Osteocyte (in vitro differentiated cells): ENCODE results near the gene TTLL8. TPM values are rescaled to one million over a fixed set of nuclear protein-coding genes. Genes with fewer than 3 reads are reported as not detected.

Experiments
- DNase-seq: peaks from one replicate; pipeline ENCODE4 v3.0.0; 2021; ENCODE audit warnings: mixed read lengths; ENCODE audit not compliant: unreplicated experiment; ENCODE audit errors: extremely low spot score
- H3K27ac Mint-ChIP-seq: one replicate; pipeline ENCODE4 v1.8.0; 2021; ENCODE audit warnings: mild to moderate bottlenecking, mixed read lengths; ENCODE audit not compliant: unreplicated experiment
- H3K27me3 Mint-ChIP-seq: one replicate; pipeline ENCODE4 v1.8.0; 2021; ENCODE audit warnings: mixed read lengths; ENCODE audit not compliant: unreplicated experiment
- H3K36me3 Mint-ChIP-seq: one replicate; pipeline ENCODE4 v1.8.0; 2021; ENCODE audit warnings: mixed read lengths; ENCODE audit not compliant: unreplicated experiment
- H3K4me1 Mint-ChIP-seq: one replicate; pipeline ENCODE4 v1.8.0; 2021; ENCODE audit warnings: mixed read lengths; ENCODE audit not compliant: unreplicated experiment
- H3K4me3 Mint-ChIP-seq: one replicate; pipeline ENCODE4 v1.8.0; 2021; ENCODE audit warnings: mild to moderate bottlenecking, moderate library complexity, mixed read lengths; ENCODE audit not compliant: unreplicated experiment
- H3K9me3 Mint-ChIP-seq: one replicate; pipeline ENCODE4 v1.8.0; 2021; ENCODE audit warnings: mixed read lengths; ENCODE audit not compliant: unreplicated experiment
- CTCF ChIP-seq: fragments of 200-600 bp; sonication (generic); IDR thresholded peaks from 2 replicates; pipeline ENCODE4 v1.5.0; 2021; ENCODE audit warnings: antibody characterized with exemption, mild to moderate bottlenecking, moderate library complexity
- total RNA-seq: library from RNA; stranded (reverse); gene quantifications from 2 replicates; pipeline ENCODE4 v1.2.1, GENCODE V29; 2021

Gene TTLL8
- total RNA-seq, 1 donor from 2014 or later, result not detected

- DNase-seq, result no peak
- peaks cover 4% of the 10 kb centered on the region for H3K9me3 Mint-ChIP-seq
Observed at GRCh38 chr22:50046481-50047245, 11.4 kb downstream of the TTLL8 start.

GRCh38 chr22:50046019-50046415, 12.1 kb downstream of the TTLL8 start:
- H3K9me3 Mint-ChIP-seq, result peaks cover 4% of the 10 kb centered on the region
- DNase-seq, result no peak
- H3K27me3 Mint-ChIP-seq, result peaks cover 18% of the 10 kb centered on the region
- no peaks in the 10 kb centered on the region for H3K36me3 Mint-ChIP-seq
- no peak overlapping the region for H3K4me3 Mint-ChIP-seq
- no peak overlapping the region for H3K27ac Mint-ChIP-seq
- no peak for TF ChIP-seq CTCF
- H3K4me1 Mint-ChIP-seq, result no peaks in the 10 kb centered on the region

More at GRCh38 chr22:50046481-50047245, 11.4 kb downstream of the TTLL8 start:
- TF ChIP-seq CTCF, result no peak
- Mint-ChIP-seq H3K27me3 (peaks cover 24% of the 10 kb centered on the region), H3K4me1 (no peaks in the 10 kb centered on the region), H3K36me3 (no peaks in the 10 kb centered on the region), H3K4me3 (no peak overlapping the region), H3K27ac (no peak overlapping the region)

- no peaks in the 10 kb centered on the region for H3K36me3 Mint-ChIP-seq
- no peaks in the 10 kb centered on the region for H3K4me1 Mint-ChIP-seq
- H3K27ac Mint-ChIP-seq, result no peak overlapping the region
- no peak overlapping the region for H3K4me3 Mint-ChIP-seq
- peaks cover 4% of the 10 kb centered on the region for H3K9me3 Mint-ChIP-seq
- H3K27me3 Mint-ChIP-seq, result peaks cover 12% of the 10 kb centered on the region
- DNase-seq, result no peak
- TF ChIP-seq CTCF, result no peak
Observed at GRCh38 chr22:50045211-50046018, 12.7 kb downstream of the TTLL8 start.

- DNase-seq, result no peak
- no peak overlapping the region for H3K4me3 Mint-ChIP-seq
- no peak overlapping the region for H3K27ac Mint-ChIP-seq
- H3K36me3 Mint-ChIP-seq, result no peaks in the 10 kb centered on the region
- peaks cover 10% of the 10 kb centered on the region for H3K27me3 Mint-ChIP-seq
- no peaks in the 10 kb centered on the region for H3K4me1 Mint-ChIP-seq
- TF ChIP-seq CTCF, result no peak
- peaks cover 4% of the 10 kb centered on the region for H3K9me3 Mint-ChIP-seq
Observed at GRCh38 chr22:50044485-50045118, 13.5 kb downstream of the TTLL8 start.
